Colonic mucosa (tissue), 4 donors: ENCODE data around the gene NPPB. TPM values are rescaled to one million over a fixed set of nuclear protein-coding genes. Genes with fewer than 3 reads are reported as not detected.

Experiments
- DNase-seq: peaks from one replicate; pipeline ENCODE4 v3.0.0-alpha.2; 2020
- H3K27ac ChIP-seq: fragments of 200-600 bp; one replicate; pipeline ENCODE4 v1.8.0; 2021
- H3K27me3 ChIP-seq: fragments of 200-600 bp; one replicate; pipeline ENCODE4 v1.8.0; 2021
- H3K36me3 ChIP-seq: fragments of 200-600 bp; one replicate; pipeline ENCODE4 v1.8.0; 2021
- H3K4me1 ChIP-seq: fragments of 200-600 bp; one replicate; pipeline ENCODE4 v1.8.0; 2021; ENCODE audit warnings: mild to moderate bottlenecking
- H3K4me3 ChIP-seq: fragments of 200-600 bp; one replicate; pipeline ENCODE4 v1.8.0; 2021
- H3K9ac ChIP-seq, 2 donors: one replicate each; pipeline ENCODE4 v1.7.0; 2013; ENCODE audit warnings: control low read depth in 2 of 2, low read depth in 2 of 2, low read length in 2 of 2
- H3K9me3 ChIP-seq: fragments of 200-600 bp; one replicate; pipeline ENCODE4 v1.8.0; 2021
- CTCF ChIP-seq: fragments of 200-600 bp; IDR thresholded peaks from one replicate; pipeline ENCODE4 v1.8.0; 2022; ENCODE audit warnings: antibody characterized with exemption, mild to moderate bottlenecking
- intact Hi-C: fragments of 100-400 bp; cut with DNase I; formaldehyde crosslinking; loops from one replicate; pipeline ENCODE4 v1.14.1; 2022
- total RNA-seq, 2 donors: library from RNA; stranded (reverse); fragmentation: NEBNext Ultra II Directional in 1 of 2; extraction: Animal tissue kit (Norgen Biotek cat#: 25700) in 1 of 2; gene quantifications; one replicate each; pipeline ENCODE4 v1.2.1, GENCODE V29; 2021
- donor health status: healthy.
- donor health status: DM: no; HTN: no; CAD: no.
- donor health status: DM: no; HTN: no; CAD: no.

The NPPB gene
- total RNA-seq, 2 donors from 2014 or later = not detected

DNA sequence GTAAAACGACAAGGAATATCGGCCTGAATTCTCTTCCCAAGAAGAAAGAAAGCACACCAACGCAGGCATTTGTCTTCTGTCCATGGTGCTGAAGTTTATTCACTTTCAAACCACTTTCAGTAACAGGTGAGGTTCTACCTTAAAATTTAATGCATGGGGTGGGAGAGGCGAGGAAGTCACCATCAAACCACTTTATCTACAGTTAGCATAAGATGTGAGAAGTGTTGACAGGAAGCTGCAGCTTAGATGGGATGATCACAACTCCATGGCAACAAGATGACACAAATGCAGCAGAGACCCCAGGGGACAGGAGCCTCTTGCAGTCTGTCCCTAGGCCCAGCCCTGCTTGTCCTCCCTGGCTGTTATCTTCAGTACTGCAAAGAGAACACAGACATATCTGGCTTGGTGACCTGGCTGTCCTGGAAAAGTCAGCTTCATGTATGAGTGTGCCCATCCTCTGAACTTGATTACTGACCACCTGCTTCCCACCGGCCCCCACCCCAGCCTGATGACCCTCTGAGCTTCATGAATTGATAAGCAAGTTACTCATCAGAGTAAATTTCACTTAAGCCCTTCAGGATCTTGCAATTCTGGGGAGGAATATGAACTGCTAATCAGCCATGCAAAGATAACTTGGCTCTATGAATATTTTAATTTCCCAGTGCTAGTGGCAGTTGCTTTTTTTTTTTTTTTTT, 13.0 kb downstream of the NPPB start:
- no peak for DNase-seq
- Histone ChIP-seq H3K4me3 (no peak overlapping the region), H3K36me3 (peaks cover 8% of the 10 kb centered on the region), H3K27me3 (no peaks in the 10 kb centered on the region), H3K9me3 (no peaks in the 10 kb centered on the region), H3K9ac (no peak overlapping the region), H3K4me1 (no peaks in the 10 kb centered on the region), H3K27ac (no peak overlapping the region)
- no peak for TF ChIP-seq CTCF
- intact Hi-C loops = no loop called here

DNA sequence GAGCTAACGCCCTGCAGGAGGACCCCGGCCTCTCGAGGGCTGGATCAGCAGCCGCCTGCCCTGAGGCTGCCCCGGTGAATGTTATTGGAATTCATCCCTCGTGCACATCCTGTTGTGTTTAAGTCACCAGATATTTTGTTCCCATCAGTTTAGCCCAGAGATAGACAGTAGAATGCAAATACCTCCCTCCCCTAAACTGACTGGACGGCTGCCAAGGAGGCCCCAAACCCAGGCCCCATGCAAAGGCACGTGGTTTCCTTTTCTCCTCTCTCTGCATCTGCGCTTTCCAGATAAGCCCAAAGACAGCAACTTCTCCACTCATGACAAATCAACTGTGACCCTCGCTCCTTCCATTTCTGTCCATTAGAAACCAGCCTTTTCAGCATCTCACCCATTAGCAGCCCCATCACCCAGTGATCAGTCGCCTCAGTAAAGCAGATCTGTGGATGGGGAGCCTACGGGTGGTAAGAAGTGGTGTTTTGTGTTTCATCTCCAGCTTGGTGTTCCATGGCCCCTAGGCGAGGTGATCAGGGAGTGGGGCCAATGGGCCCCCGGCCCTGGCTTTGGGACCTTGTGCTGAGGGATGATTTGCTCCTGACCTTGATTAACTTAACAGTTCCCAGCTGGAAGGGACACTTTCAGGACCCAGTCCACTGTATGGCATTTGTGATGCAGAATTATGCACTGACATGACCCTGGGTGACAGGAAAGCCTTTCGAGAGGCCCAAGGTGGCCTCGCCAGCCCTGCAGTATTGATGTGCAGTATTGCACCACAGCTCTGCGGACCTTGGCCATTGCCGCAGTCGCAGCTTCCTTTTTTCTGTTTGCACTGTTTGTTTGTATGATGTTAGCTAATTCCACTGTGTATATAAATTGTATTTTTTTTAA, 16.3 kb downstream of the NPPB start:
- no peak for TF ChIP-seq CTCF
- Histone ChIP-seq H3K9ac (no peak overlapping the region), H3K27ac (no peak overlapping the region), H3K36me3 (peaks cover 21% of the 10 kb centered on the region), H3K27me3 (no peaks in the 10 kb centered on the region), H3K9me3 (no peaks in the 10 kb centered on the region), H3K4me1 (no peaks in the 10 kb centered on the region), H3K4me3 (no peak overlapping the region)
- peak; percentile 34 for DNase-seq
- intact Hi-C loops = no loop called here

DNA sequence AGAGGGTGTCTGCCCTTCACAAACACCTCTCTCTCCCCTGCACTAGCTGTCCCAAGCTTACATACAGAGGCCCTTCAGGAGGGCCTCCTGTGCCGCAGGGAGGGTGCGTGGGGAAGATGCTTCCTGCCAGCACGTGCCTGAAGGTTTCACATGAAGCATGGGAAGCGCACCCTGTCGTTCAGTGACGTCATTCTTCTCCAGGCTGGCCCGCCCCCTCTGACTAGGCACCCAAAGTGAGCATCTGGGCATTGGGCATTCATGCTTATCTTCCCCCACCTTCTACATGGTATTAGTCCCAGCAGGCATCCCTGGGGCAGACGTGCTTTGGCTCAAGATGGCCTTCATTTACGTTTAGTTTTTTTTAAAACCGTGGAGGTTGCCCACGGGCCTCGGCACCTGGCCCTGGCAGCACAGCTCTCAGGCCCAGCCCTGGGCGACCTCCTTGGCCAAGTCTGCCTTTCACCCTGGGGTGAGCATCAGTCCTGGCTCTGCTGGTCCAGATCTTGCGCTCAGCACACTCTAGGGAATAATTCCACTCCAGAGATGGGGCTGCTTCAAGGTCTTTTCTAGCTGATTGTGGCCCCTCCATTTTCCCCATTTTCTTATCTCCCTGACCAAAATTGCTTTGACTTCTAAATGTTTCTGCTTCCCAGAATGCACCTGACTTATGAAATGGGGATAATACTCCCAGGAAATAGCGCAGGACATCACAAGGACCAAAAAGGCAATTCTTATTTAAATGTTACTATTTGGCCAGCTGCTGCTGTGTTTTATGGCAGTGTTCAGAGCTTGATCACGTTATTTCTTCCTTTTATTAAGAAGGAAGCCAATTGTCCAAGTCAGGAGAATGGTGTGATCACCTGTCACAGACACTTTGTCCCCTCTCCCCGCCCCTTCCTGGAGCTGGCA, 17.2 kb downstream of the NPPB start:
- H3K27ac ChIP-seq = no peak overlapping the region
- no peaks in the 10 kb centered on the region for H3K27me3 ChIP-seq
- no peak for DNase-seq
- peaks cover 27% of the 10 kb centered on the region for H3K36me3 ChIP-seq
- H3K9ac ChIP-seq = no peak overlapping the region
- intact Hi-C loops = no loop called here
- no peak overlapping the region for H3K4me3 ChIP-seq
- no peaks in the 10 kb centered on the region for H3K9me3 ChIP-seq
- no peak for TF ChIP-seq CTCF
- no peaks in the 10 kb centered on the region for H3K4me1 ChIP-seq

GRCh38 chr1:11839727-11840705, 18.7 kb downstream of the NPPB start:
- intact Hi-C loops = loop anchor here (2.0 to 5.0 kb wide), 2 partner anchors 53 to 127 kb away; no protein-coding TSS in a partner anchor
- H3K27ac ChIP-seq = no peak overlapping the region
- peaks cover 32% of the 10 kb centered on the region for H3K36me3 ChIP-seq
- no peak overlapping the region for H3K4me3 ChIP-seq
- DNase-seq = no peak
- TF ChIP-seq CTCF = no peak
- H3K27me3 ChIP-seq = no peaks in the 10 kb centered on the region
- no peaks in the 10 kb centered on the region for H3K9me3 ChIP-seq
- H3K9ac ChIP-seq = no peak overlapping the region
- H3K4me1 ChIP-seq = no peaks in the 10 kb centered on the region
